ENCODE data around the gene OR6J1. TPM values are rescaled to one million over a fixed set of nuclear protein-coding genes. Genes with fewer than 3 reads are reported as not detected.

The OR6J1 gene
- total and polyA plus RNA-seq, 2 of the 13 experiments (the other 11 are each of a cell fraction or from before 2014, with no cell fraction given) = not detected

DNA sequence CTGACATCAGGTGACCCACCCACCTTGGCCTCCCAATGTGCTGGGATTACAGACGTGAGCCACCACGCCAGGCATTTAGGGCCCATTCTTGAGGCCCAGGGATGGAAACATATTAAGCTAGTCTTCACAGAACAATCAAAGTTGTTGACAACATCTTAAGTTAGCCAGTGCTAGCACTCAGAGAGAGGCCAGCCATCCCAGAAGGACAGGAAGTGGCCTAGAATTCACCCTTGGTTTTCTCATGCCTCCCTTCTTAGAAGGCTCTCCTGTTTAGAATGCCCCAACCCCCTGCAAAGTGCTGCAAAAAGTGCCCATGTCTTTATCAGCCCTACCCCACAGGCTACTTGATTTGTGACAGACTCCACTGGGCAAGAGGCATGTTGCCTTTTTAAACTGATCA, 12.1 kb upstream of the OR6J1 start:
- in situ Hi-C loops (cut with HindIII; ENCODE audit: extremely low pct_ligation_motif_present, low pct_unique_long_range_greater_than_20kb) = no loop called here
- CTCF ChIA-PET (ENCODE audit: low intra/inter-chr PET ratio, low total read pairs) = no interaction called here
- Histone ChIP-seq H2AFZ (ENCODE audit: low read length) (no peak overlapping the region), H3K9ac (ENCODE audit: insufficient read depth, low read depth, low read length) (no peak overlapping the region), H3K9me3 (ENCODE audit: low read length) (no peaks in the 10 kb centered on the region), H3K4me2 (ENCODE audit: low read depth, low read length) (no peak overlapping the region), H3K36me3 (replicated peaks in 1 of 2; ENCODE audit: control insufficient read depth in 1 of 2, insufficient read depth in 2 of 2, low read length in 2 of 2) (no peaks in the 10 kb centered on the region), H3K4me1 (ENCODE audit: insufficient read depth, low read length) (peaks cover 16% of the 10 kb centered on the region), H4K20me1 (ENCODE audit: insufficient read depth, low read length) (no peaks in the 10 kb centered on the region), H3K79me2 (ENCODE audit: insufficient read depth, low read length) (no peaks in the 10 kb centered on the region), H3K27ac (ENCODE audit: extremely low read length, insufficient read depth, low read length) (no peak overlapping the region), H3K4me3 (replicated peaks in 1 of 3; ENCODE audit: insufficient read depth in 1 of 3, low read depth in 2 of 3, low read length in 3 of 3) (no peak overlapping the region), H3K27me3 (ENCODE audit: control insufficient read depth in 1 of 2, insufficient read depth in 2 of 2, low read length in 2 of 2) (peaks cover 2 to 19% of the 10 kb centered on the region in 2 experiments; a peak in 3 of 5 replicates)
- intact Hi-C loops (cut with micrococcal nuclease; ENCODE audit: unreplicated experiment) = loop anchor here (5.0 to 10.0 kb wide), 2 partner anchors 111 to 271 kb away; partner anchors contain the start of gene OXA1L
- TF ChIP-seq ZNF329 (CRISPR knock-in tag; IDR thresholded peaks at IDR 0.05; ENCODE audit: low read depth) (no peak), GPBP1L1 (CRISPR knock-in tag; IDR thresholded peaks at IDR 0.05) (no peak), NCOA2 (CRISPR knock-in tag; IDR thresholded peaks at IDR 0.05) (no peak), TAF15 (IDR thresholded peaks at IDR 0.05; ENCODE audit: low read depth, low read length, poor library complexity, severe bottlenecking) (no peak), MYC (CRISPR knock-in tag; IDR thresholded peaks at IDR 0.05; ENCODE audit: borderline replicate concordance) (no peak), NCOA5 (CRISPR knock-in tag; IDR thresholded peaks at IDR 0.05) (no peak), FIP1L1 (IDR thresholded peaks at IDR 0.05; ENCODE audit: borderline replicate concordance, insufficient read depth, low read depth, low read length) (no peak), ZNF781 (CRISPR knock-in tag; IDR thresholded peaks at IDR 0.05; ENCODE audit: borderline replicate concordance, not compliant biosample characterization) (no peak), SOX5 (CRISPR knock-in tag; IDR thresholded peaks at IDR 0.05; ENCODE audit: borderline replicate concordance) (no peak), KAT2B (IDR thresholded peaks at IDR 0.05; ENCODE audit: borderline replicate concordance, low read depth, low read length) (no peak), ZNF629 (CRISPR knock-in tag; conservative IDR thresholded peaks at IDR 0.05) (no peak), SYNCRIP (IDR thresholded peaks at IDR 0.05; ENCODE audit: insufficient read depth, low read depth, low read length) (no peak), ZMYM4 (CRISPR knock-in tag; IDR thresholded peaks at IDR 0.05) (no peak), HOXA5 (CRISPR knock-in tag; IDR thresholded peaks at IDR 0.05) (no peak), THAP8 (CRISPR knock-in tag; IDR thresholded peaks at IDR 0.05; ENCODE audit: borderline replicate concordance) (no peak), ZNF160 (CRISPR knock-in tag; IDR thresholded peaks at IDR 0.05) (no peak)
- TF ChIP-seq, protein P1, sequence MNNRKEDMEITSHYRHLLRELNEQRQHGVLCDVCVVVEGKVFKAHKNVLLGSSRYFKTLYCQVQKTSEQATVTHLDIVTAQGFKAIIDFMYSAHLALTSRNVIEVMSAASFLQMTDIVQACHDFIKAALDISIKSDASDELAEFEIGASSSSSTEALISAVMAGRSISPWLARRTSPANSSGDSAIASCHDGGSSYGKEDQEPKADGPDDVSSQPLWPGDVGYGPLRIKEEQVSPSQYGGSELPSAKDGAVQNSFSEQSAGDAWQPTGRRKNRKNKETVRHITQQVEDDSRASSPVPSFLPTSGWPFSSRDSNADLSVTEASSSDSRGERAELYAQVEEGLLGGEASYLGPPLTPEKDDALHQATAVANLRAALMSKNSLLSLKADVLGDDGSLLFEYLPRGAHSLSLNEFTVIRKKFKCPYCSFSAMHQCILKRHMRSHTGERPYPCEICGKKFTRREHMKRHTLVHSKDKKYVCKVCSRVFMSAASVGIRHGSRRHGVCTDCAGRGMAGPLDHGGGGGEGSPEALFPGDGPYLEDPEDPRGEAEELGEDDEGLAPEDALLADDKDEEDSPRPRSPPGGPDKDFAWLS (CRISPR knock-in tag; IDR thresholded peaks at IDR 0.05; ENCODE audit: borderline replicate concordance) = no peak
- TF ChIP-seq, protein P2, sequence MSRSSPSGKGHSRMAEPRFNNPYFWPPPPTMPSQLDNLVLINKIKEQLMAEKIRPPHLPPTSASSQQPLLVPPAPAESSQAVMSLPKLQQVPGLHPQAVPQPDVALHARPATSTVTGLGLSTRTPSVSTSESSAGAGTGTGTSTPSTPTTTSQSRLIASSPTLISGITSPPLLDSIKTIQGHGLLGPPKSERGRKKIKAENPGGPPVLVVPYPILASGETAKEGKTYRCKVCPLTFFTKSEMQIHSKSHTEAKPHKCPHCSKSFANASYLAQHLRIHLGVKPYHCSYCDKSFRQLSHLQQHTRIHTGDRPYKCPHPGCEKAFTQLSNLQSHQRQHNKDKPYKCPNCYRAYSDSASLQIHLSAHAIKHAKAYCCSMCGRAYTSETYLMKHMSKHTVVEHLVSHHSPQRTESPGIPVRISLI (CRISPR knock-in tag; IDR thresholded peaks at IDR 0.05; ENCODE audit: borderline replicate concordance) = no peak
- DNase-seq (ENCODE audit: low spot score) (no peak), FAIRE-seq (no peak), ATAC-seq (no peak)
- 10% methylated on average over 2 of the region's 2 CpGs for WGBS (ENCODE audit: low lambda C conversion rate)
- no TSS peak for BruUV-seq (replicated peaks)
- POLR2A ChIA-PET = no interaction called here
